ENCODE data around the gene NCKAP5. TPM values are rescaled to one million over a fixed set of nuclear protein-coding genes. Genes with fewer than 3 reads are reported as not detected.

NCKAP5 gene
- total and polyA plus RNA-seq, 7 donors = 0.03 to 1.2 (median 0.22) TPM

DNA sequence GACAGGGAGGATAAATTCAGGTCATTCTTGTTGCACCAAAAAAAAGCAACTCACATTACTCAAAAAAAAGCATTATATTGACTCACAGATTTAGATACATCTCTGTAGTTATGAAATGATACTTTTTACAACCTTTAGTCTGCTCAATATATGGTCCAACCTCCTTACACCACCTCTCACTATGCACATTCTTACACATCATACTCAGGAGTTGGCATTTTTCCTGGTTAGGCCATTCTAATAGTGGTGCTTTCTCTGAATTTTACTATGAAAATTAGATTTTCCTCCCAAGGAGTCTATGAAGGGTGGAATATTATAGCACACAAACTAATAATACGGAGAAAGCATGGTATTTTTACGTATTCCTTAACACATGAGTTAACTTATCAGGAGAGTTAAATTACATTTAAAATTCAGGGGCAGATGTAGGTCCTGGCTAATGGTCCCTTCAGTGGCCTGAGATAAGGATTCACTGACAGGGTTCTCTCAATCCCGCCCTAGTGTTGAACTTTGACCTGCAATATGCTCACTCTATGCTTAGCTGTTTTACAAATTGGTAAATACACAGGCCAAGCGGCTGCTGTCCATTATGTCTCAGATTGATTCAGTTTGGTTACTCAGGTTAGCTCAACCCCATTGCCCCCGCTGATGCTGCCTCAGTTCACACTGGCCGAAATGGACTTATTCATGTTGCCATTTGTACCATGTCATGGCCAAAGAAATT is 153.6 kb downstream of the NCKAP5 start:
- 76 to 86% (median 78%) methylated on average over 6 of the region's 6 CpGs for WGBS, 3 donors
- ATAC-seq = no peak

DNA sequence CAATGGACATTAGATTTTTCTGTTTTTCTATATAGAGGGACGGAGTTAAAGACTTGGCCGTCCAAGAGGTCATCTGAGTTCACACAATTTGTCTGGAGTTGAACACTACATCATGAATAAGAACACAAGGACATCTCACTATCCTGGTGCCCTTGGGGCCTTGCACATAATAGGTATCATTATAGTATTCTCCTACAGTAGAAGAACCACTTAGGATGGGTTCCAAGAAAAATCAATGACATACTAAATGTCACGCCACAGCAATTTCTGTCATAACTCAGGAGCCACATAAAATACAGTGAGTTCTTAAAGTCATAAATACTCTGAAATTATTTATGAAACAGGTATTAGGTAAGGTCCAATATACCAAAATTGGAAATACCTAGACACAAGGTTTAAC is 154.4 kb downstream of the NCKAP5 start:
- Histone ChIP-seq H3K4me1 (no peaks in the 10 kb centered on the region), H3K4me3 (no peak overlapping the region), H3K27ac (no peak overlapping the region), H3K27me3 (ENCODE audit: insufficient read depth in 3 of 3, low read length in 2 of 3) (peaks cover 0 to 2% (median 0%) of the 10 kb centered on the region in 3 donors), H3K9me3 (no peaks in the 10 kb centered on the region), H3K36me3 (ENCODE audit: insufficient read depth in 1 of 2, low read depth in 1 of 2) (no peaks in the 10 kb centered on the region)
- TF ChIP-seq, protein P1, sequence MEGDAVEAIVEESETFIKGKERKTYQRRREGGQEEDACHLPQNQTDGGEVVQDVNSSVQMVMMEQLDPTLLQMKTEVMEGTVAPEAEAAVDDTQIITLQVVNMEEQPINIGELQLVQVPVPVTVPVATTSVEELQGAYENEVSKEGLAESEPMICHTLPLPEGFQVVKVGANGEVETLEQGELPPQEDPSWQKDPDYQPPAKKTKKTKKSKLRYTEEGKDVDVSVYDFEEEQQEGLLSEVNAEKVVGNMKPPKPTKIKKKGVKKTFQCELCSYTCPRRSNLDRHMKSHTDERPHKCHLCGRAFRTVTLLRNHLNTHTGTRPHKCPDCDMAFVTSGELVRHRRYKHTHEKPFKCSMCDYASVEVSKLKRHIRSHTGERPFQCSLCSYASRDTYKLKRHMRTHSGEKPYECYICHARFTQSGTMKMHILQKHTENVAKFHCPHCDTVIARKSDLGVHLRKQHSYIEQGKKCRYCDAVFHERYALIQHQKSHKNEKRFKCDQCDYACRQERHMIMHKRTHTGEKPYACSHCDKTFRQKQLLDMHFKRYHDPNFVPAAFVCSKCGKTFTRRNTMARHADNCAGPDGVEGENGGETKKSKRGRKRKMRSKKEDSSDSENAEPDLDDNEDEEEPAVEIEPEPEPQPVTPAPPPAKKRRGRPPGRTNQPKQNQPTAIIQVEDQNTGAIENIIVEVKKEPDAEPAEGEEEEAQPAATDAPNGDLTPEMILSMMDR (IDR thresholded peaks at IDR 0.05) = no peak
- intact Hi-C loops (cut with DNase I) = no loop called here
- WGBS, 3 donors = 92 to 94% (median 93%) methylated on average over 3 of the region's 3 CpGs
- ATAC-seq = no peak
- DNase-seq = no peak

More for the DNA sequence above, 153.6 kb downstream of the NCKAP5 start:
- no peak for DNase-seq
- peaks cover 0 to 2% (median 0%) of the 10 kb centered on the region in 3 donors for H3K27me3 ChIP-seq (ENCODE audit: insufficient read depth in 3 of 3, low read length in 2 of 3)
- intact Hi-C loops (cut with DNase I) = no loop called here
- H3K4me1 ChIP-seq = no peaks in the 10 kb centered on the region
- H3K9me3 ChIP-seq = no peaks in the 10 kb centered on the region
- H3K36me3 ChIP-seq (ENCODE audit: insufficient read depth in 1 of 2, low read depth in 1 of 2) = no peaks in the 10 kb centered on the region
- no peak overlapping the region for H3K27ac ChIP-seq
- TF ChIP-seq, protein P1 (IDR thresholded peaks at IDR 0.05) = no peak
- no peak overlapping the region for H3K4me3 ChIP-seq

DNA sequence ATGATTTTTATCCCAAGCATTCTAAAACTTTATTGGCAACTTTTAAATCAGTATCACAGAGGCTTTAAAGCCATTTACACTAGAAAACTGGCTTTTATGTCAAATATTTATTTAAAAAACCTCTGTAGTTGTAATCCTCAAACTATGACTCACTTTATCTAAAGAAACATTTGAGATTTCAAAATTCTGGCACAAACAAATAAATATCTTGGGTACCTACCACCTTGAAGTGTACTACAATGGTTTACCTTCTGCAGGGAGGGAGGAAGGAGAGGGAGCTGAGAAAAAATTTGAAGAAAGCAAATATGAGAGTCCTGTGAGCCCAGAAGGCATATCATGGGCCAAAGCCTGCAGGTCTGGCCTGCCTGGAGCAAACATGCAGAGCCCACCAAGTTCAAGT is 155.6 kb downstream of the NCKAP5 start:
- H3K4me3 ChIP-seq = no peak overlapping the region
- no peaks in the 10 kb centered on the region for H3K4me1 ChIP-seq
- intact Hi-C loops (cut with DNase I) = no loop called here
- no peak overlapping the region for H3K27ac ChIP-seq
- TF ChIP-seq, protein P1 (IDR thresholded peaks at IDR 0.05) = no peak
- H3K9me3 ChIP-seq = no peaks in the 10 kb centered on the region
- peaks cover 0 to 2% (median 0%) of the 10 kb centered on the region in 3 donors for H3K27me3 ChIP-seq (ENCODE audit: insufficient read depth in 3 of 3, low read length in 2 of 3)
- DNase-seq (no peak), ATAC-seq (no peak)
- H3K36me3 ChIP-seq (ENCODE audit: insufficient read depth in 1 of 2, low read depth in 1 of 2) = no peaks in the 10 kb centered on the region

DNA sequence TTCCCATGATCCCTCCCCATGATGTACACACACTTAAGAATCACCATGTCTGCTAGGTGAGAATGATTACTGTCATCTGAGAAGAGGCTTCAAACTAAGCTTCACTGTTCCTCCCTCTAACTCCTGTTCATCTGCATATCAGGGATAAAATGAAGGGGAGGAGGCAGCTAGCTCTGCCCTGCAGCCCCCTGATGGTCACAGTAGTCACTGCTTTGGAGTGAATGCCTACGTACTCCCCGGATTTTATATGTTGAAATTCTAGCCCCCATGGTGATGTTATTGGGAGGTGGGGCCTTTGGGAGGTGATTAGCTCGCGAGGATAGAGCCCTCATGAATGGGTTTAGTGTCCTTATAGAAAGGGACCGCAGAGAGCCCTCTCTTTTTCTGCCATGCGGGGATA is 156.4 kb downstream of the NCKAP5 start:
- H3K27ac ChIP-seq = no peak overlapping the region
- H3K36me3 ChIP-seq (ENCODE audit: insufficient read depth in 1 of 2, low read depth in 1 of 2) = no peaks in the 10 kb centered on the region
- TF ChIP-seq, protein P1 (IDR thresholded peaks at IDR 0.05) = no peak
- ATAC-seq (no peak), DNase-seq (no peak)
- WGBS, 3 donors = 86 to 88% (median 87%) methylated on average over 6 of the region's 6 CpGs
- intact Hi-C loops (cut with DNase I) = no loop called here
- no peaks in the 10 kb centered on the region for H3K9me3 ChIP-seq
- no peaks in the 10 kb centered on the region for H3K27me3 ChIP-seq (ENCODE audit: insufficient read depth in 3 of 3, low read length in 2 of 3)
- H3K4me3 ChIP-seq = no peak overlapping the region
- no peaks in the 10 kb centered on the region for H3K4me1 ChIP-seq

DNA sequence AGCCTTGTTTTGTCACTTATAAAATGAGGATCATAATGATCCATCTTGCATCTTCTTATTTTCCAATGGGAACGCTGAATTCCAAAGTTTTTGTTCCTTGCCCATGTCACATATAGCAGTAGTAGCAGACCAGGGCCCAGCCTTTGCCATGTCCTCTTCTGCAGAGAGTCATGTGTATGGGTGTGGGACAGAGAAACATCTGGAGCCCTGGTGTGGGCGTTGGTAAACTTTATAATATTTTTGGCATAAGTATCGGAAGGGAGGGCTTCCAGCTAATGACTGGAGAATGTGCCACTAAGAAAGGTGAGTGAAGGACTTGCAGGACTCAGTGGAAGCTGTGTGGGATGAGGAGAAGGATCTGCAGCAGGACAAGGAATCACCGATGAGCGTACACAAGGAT is 157.2 kb downstream of the NCKAP5 start:
- no peak overlapping the region for H3K27ac ChIP-seq
- TF ChIP-seq, protein P1 (IDR thresholded peaks at IDR 0.05) = no peak
- intact Hi-C loops (cut with DNase I) = no loop called here
- ATAC-seq (no peak), DNase-seq (no peak)
- no peaks in the 10 kb centered on the region for H3K4me1 ChIP-seq
- 88 to 91% (median 91%) methylated on average over 5 of the region's 5 CpGs for WGBS, 3 donors
- H3K4me3 ChIP-seq = no peak overlapping the region
- H3K36me3 ChIP-seq (ENCODE audit: insufficient read depth in 1 of 2, low read depth in 1 of 2) = no peaks in the 10 kb centered on the region
- H3K27me3 ChIP-seq (ENCODE audit: insufficient read depth in 3 of 3, low read length in 2 of 3) = no peaks in the 10 kb centered on the region
- no peaks in the 10 kb centered on the region for H3K9me3 ChIP-seq
